Epithelial cell of alveolus of lung (primary cell): ENCODE results near the gene RUNDC3A. TPM values are rescaled to one million over a fixed set of nuclear protein-coding genes. Genes with fewer than 3 reads are reported as not detected.

Source experiments
- total RNA-seq: library from RNA; depleted of rRNA; stranded (reverse); fragments of >200 nt; gene quantifications from 2 replicates; pipeline ENCODE4 v1.2.1, GENCODE V29; 2015

Gene RUNDC3A
- not detected in 2 replicates for total RNA-seq

DNA sequence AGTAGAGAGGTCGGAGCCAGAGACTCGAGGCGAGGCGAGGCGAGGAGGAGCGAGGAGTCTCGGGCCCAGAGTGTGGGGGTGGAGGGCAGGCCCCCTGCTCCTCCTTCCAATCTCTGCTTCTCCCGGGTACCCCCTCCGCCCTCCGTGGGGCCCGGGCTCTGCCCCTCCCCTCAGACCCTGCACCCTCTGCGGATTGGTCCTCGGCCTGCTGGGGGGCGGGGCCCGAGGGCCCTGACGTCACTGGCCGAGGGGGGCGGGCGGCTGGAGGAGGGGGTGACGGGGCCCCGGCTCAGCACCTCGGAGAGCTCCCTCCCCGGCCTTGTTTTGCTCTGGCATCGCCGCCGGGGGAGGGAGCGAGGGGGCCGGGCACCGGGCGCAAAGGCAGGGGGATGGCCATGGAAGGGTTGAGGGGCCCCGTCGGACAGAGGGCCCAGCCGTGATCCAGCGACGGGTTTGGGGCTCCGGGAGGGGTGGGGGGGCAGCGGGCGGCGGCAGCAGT is at the start of gene RUNDC3A:
Gene RUNDC3A (plus strand): TSS at position 282 of the 499 bp plus-strand sequence. CDS start 232 bp downstream, outside the sequence.

DNA sequence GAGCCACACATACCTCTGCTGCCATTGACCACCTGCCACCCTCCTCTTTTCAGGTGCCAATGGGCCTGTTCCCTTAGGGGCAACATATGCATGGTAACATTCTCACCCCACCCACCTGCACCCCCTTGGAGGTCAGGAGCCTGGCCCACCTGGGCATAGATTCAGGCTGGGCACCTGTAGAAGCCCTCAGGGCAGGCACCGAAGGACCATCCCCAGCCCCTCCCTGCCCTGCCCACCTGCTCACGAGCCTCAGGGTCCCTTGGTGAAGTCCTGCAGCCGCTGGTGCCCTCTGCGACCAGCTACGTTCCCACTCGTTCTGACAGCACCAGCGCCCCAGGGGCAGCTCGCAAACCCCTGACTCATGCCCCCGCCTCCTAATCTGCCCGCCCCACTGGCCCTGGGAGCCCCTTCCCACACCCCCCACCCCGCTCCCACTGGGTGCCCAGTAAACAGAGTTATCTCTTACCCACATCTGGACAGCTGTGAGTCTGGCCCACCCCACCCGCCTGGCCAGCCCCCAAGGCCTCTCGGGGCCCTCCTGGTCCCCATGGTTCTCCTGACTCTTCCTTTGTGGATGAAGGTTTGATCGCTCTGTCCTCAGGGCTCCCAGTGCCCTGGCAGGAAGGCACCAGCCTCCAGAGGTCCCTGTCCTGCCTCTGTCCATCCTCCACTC is 40.4 kb upstream of the RUNDC3A start, which contains the start of gene SLC4A1:
Gene SLC4A1 (minus strand): TSS at position 318 of the 673 bp plus-strand sequence. CDS start 5,269 bp downstream, outside the sequence.

DNA sequence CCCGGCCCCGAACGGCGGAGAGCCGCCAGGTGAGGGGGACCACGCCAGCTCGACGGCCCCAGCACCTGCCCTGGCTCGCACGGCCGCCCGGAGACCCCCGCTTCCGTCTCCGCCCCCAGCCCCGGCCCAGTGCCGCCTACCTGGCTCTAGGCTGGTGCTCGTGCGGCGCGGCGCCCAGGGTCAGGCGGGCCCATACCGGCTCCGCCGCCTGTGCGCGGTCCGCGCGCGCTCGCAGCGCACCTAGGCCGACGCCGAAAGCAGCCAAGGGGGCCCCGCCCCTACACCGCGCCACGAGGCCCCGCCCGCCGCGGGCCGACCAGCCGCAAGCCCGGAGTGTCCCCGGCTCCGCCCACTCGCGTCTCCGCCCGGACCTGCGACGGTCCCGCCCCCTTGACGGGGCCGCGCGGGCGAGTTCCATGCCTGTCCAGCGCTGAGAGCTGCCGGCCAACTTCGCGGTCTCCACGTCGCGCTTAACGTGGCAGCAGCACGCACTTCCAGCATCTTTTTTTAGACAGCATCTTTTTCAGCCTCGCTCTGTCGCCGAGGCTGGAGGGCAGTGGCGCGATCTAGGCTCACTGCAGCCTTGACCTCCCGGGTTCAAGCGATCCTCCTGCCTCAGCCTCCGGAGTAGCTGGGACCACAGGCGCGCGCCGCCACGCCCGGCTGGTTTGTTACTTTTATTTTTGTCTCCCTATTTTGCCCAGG is 16.3 kb downstream of the RUNDC3A start, which contains the start of gene SLC25A39:
Gene SLC25A39 (minus strand): TSS at position 253 of the 705 bp plus-strand sequence. CDS start 1,261 bp downstream, outside the sequence.

DNA sequence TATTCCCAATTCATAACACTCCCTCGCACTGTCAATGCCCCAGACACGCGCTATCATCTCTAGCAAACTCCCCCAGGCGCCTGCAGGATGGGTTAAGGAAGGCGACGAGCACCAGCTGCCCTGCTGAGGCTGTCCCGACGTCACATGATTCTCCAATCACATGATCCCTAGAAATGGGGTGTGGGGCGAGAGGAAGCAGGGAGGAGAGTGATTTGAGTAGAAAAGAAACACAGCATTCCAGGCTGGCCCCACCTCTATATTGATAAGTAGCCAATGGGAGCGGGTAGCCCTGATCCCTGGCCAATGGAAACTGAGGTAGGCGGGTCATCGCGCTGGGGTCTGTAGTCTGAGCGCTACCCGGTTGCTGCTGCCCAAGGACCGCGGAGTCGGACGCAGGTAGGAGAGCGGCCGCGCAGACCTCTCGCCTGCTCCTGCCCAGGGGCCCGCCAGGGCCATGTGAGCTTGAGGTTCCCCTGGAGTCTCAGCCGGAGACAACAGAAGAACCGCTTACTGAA is 36.6 kb downstream of the RUNDC3A start, which contains the start of gene GRN:
Gene GRN (plus strand): TSS at position 364 of the 515 bp plus-strand sequence. CDS start 3,863 bp downstream, outside the sequence.

GRCh38 chr17:44363613-44364159 is 55.3 kb downstream of the RUNDC3A start, which contains the start of gene FAM171A2:
Gene FAM171A2 (minus strand): TSS chr17:44363853. CDS start chr17:44363714, 139 bp downstream.

Other genes starting within 250 kb of the RUNDC3A start
- gene LSM12, start 241.9 kb upstream of the RUNDC3A start, total RNA-seq = 42.1 and 53.5 TPM in 2 replicates
- gene G6PC3, start 237.9 kb upstream of the RUNDC3A start, total RNA-seq = 51.4 and 68.9 TPM in 2 replicates
- 19.8 and 46.3 TPM in 2 replicates for gene HDAC5, start 185.0 kb upstream of the RUNDC3A start, total RNA-seq
- 4.9 and 7.6 TPM in 2 replicates for gene HROB, start 166.7 kb upstream of the RUNDC3A start, total RNA-seq
- not detected in 2 replicates for gene ASB16, start 137.9 kb upstream of the RUNDC3A start, total RNA-seq
- gene TMUB2, start 121.6 kb upstream of the RUNDC3A start, total RNA-seq = 20.0 and 32.7 TPM in 2 replicates
- 51.7 and 55.6 TPM in 2 replicates for gene ATXN7L3, start 108.7 kb upstream of the RUNDC3A start, total RNA-seq
- 39.6 and 57.1 TPM in 2 replicates for gene UBTF, start 88.9 kb upstream of the RUNDC3A start, total RNA-seq
- not detected in 2 replicates for gene SLC4A1, start 40.5 kb upstream of the RUNDC3A start, total RNA-seq
- gene SLC25A39, start 16.2 kb downstream of the RUNDC3A start, total RNA-seq = 74.3 and 86.6 TPM in 2 replicates
- 345 and 607 TPM in 2 replicates for gene GRN, start 36.7 kb downstream of the RUNDC3A start, total RNA-seq
- gene FAM171A2, start 55.3 kb downstream of the RUNDC3A start, total RNA-seq = 7.9 and 23.6 TPM in 2 replicates
- gene ITGA2B, start 81.0 kb downstream of the RUNDC3A start, total RNA-seq = under 0.01 and 0.56 TPM in 2 replicates
- gene GPATCH8, start 194.8 kb downstream of the RUNDC3A start, total RNA-seq = 11.8 and 27.1 TPM in 2 replicates
- 19.4 and 32.3 TPM in 2 replicates for gene FZD2, start 248.9 kb downstream of the RUNDC3A start, total RNA-seq